Smooth muscle cell (in vitro differentiated cells): ENCODE measurements around the gene KCNJ15. TPM values are rescaled to one million over a fixed set of nuclear protein-coding genes. Genes with fewer than 3 reads are reported as not detected.

Experiments
- DNase-seq: peaks from one replicate; lab custom pipeline; 2025; ENCODE audit not compliant: unreplicated experiment; lab: John Stamatoyannopoulos, UW
- H2AFZ ChIP-seq: fragments of 200-600 bp; sonication (generic); 2 replicates; pipeline ENCODE4 v1.6.0; 2016; ENCODE audit warnings: antibody characterized with exemption, low read depth, mild to moderate bottlenecking
- H3F3A ChIP-seq: fragments of 200-600 bp; sonication (generic); 2 replicates; pipeline ENCODE4 v1.6.0; 2017; ENCODE audit warnings: antibody characterized with exemption, low read depth
- H3K27ac ChIP-seq: fragments of 200-600 bp; sonication (generic); 2 replicates; pipeline ENCODE4 v1.5.1; 2016; ENCODE audit warnings: low read depth, mild to moderate bottlenecking
- H3K27me3 ChIP-seq: fragments of 200-600 bp; sonication (generic); 2 replicates; pipeline ENCODE4 v1.6.1; 2016; ENCODE audit warnings: low read depth, mild to moderate bottlenecking
- H3K36me3 ChIP-seq: fragments of 200-600 bp; sonication (generic); 2 replicates; pipeline ENCODE4 v1.5.1; 2016; ENCODE audit warnings: low read depth
- H3K4me1 ChIP-seq: fragments of 200-600 bp; sonication (generic); 2 replicates; pipeline ENCODE4 v1.5.1; 2016; ENCODE audit warnings: low read depth
- H3K4me2 ChIP-seq: fragments of 200-600 bp; sonication (generic); 2 replicates; pipeline ENCODE4 v1.6.0; 2016; ENCODE audit warnings: mild to moderate bottlenecking
- H3K4me3 ChIP-seq: fragments of 200-600 bp; sonication (generic); 2 replicates; pipeline ENCODE4 v1.5.1; 2016; ENCODE audit warnings: mild to moderate bottlenecking
- H3K79me2 ChIP-seq: fragments of 200-600 bp; sonication (generic); 2 replicates; pipeline ENCODE4 v1.6.0; 2016; ENCODE audit warnings: low read depth, mild to moderate bottlenecking
- H3K9ac ChIP-seq: fragments of 200-600 bp; sonication (generic); 2 replicates; pipeline ENCODE4 v1.6.0; 2016; ENCODE audit warnings: low read depth
- H3K9me3 ChIP-seq: fragments of 200-600 bp; sonication (generic); replicated peaks from 2 replicates; pipeline ENCODE4 v1.5.1; 2016; ENCODE audit warnings: low read depth
- H4K20me1 ChIP-seq: fragments of 200-600 bp; sonication (generic); 2 replicates; pipeline ENCODE4 v1.6.0; 2016; ENCODE audit warnings: low read depth
- WGBS: methylation state at CpG from one replicate; pipeline ENCODE4 v1.1.7; 2016; ENCODE audit warnings: low lambda C conversion rate; 5-methylcytosine and 5-hydroxymethylcytosine counted together
- polyA plus RNA-seq: library from polyadenylated mRNA; unstranded; fragments of >200 nt; fragmentation: Nextera tagmentation; extraction: Ambion mirVana; gene quantifications from 2 replicates; pipeline ENCODE4 v1.2.1, GENCODE V29; 2016
- total RNA-seq: library from RNA; depleted of rRNA; stranded (reverse); fragments of >200 nt; gene quantifications from 2 replicates; pipeline ENCODE4 v1.2.3, GENCODE V29; 2014
- TF ChIP-seq, protein P1 (sequence below): fragments of 200-600 bp; sonication (generic); IDR thresholded peaks from 2 replicates; pipeline ENCODE4 v1.5.1; 2017; ENCODE audit warnings: borderline replicate concordance, mild to moderate bottlenecking, antibody characterized with exemption; ENCODE audit not compliant: insufficient read depth, poor library complexity, severe bottlenecking

Gene KCNJ15
- total and polyA plus RNA-seq, 2 experiments from 2014 or later = 4.2 to 21.9 TPM

DNA sequence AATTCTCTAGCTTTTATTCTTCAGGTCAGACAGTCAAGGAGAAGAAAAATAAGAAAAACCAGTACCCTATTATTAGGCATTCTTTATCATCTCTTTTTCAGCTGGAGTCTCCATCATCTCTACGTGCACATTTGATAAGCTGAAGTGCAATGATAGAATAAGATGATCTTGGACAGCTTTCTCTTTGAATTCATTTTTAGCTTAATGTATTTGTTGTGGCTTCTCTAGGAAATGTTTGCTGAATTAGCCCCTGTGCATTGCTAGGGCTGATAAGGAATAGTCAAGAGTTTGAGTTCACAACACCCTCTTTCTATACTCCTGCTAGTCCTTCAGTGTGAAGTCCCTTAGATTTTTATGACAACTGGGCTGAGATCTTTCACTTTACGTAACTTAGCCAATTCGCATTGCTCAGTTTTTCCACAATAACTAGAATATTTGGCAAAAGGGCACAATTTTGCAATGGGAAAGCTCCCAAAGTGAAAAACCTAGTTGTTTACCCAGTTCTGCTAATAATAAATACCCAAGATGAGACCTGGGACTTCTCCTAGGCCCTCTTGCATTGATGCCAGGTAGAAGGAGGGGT lies 7.0 kb upstream of the KCNJ15 start:
- H3K9ac ChIP-seq = no peak overlapping the region
- DNase-seq = no peak
- no peaks in the 10 kb centered on the region for H3K27me3 ChIP-seq
- WGBS = 88% methylated on average over 3 of the region's 3 CpGs
- no peaks in the 10 kb centered on the region for H3K36me3 ChIP-seq
- H3K4me3 ChIP-seq = no peak overlapping the region
- H3K27ac ChIP-seq = no peak overlapping the region
- TF ChIP-seq, protein P1, sequence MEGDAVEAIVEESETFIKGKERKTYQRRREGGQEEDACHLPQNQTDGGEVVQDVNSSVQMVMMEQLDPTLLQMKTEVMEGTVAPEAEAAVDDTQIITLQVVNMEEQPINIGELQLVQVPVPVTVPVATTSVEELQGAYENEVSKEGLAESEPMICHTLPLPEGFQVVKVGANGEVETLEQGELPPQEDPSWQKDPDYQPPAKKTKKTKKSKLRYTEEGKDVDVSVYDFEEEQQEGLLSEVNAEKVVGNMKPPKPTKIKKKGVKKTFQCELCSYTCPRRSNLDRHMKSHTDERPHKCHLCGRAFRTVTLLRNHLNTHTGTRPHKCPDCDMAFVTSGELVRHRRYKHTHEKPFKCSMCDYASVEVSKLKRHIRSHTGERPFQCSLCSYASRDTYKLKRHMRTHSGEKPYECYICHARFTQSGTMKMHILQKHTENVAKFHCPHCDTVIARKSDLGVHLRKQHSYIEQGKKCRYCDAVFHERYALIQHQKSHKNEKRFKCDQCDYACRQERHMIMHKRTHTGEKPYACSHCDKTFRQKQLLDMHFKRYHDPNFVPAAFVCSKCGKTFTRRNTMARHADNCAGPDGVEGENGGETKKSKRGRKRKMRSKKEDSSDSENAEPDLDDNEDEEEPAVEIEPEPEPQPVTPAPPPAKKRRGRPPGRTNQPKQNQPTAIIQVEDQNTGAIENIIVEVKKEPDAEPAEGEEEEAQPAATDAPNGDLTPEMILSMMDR = no peak
- no peaks in the 10 kb centered on the region for H4K20me1 ChIP-seq
- H2AFZ ChIP-seq = no peak overlapping the region
- H3K9me3 ChIP-seq = no peaks in the 10 kb centered on the region
- peaks cover 7% of the 10 kb centered on the region for H3K4me1 ChIP-seq
- no peaks in the 10 kb centered on the region for H3K79me2 ChIP-seq
- no peak overlapping the region for H3K4me2 ChIP-seq
- no peaks in the 10 kb centered on the region for H3F3A ChIP-seq

DNA sequence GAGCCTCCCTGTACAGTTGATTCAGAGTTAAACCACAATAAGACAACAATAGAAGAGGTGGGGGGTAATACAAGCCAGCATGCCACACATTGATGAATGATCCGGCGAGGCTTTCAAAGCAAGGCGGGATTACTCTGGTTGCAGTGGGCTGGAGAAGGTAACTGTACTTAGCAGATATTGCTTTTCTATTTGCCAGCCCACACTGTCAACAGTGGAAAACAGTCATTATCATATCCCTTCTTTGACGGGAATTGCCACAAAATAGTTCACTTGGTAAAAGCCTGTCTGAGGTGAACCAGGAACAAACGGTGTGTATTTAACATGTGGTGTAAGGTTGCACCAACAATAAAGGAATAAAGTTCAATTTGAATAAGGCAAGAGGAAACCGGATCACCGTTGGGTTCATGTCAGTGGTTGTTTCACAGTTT lies 5.8 kb upstream of the KCNJ15 start:
- DNase-seq = no peak
- Histone ChIP-seq H3K79me2 (no peaks in the 10 kb centered on the region), H3F3A (no peaks in the 10 kb centered on the region), H3K9ac (no peak overlapping the region), H3K4me3 (no peak overlapping the region), H4K20me1 (no peaks in the 10 kb centered on the region), H3K27me3 (no peaks in the 10 kb centered on the region), H3K36me3 (no peaks in the 10 kb centered on the region), H3K4me2 (no peak overlapping the region), H3K27ac (no peak overlapping the region), H2AFZ (no peak overlapping the region), H3K9me3 (no peaks in the 10 kb centered on the region), H3K4me1 (no peaks in the 10 kb centered on the region)
- 93% methylated on average over 7 of the region's 7 CpGs for WGBS
- TF ChIP-seq, protein P1 = no peak

DNA sequence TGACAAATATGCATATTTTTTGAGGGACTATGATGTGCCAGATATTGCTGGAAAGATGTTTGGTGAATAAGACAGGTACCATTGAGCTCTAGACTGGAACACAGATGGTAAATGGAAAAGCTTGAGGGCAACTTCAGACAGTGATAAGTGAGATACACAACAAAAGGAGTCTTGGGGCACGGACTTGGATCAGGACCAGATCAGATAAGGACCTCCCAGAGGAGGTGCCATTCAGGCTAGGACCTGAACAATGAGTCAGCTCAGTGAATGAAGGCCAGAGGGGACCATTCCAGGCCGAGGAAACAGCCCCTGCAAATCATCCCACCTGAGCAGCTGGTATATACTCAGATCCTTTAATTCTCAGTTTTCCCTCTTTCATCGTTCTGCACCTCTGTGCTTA lies 1.8 kb upstream of the KCNJ15 start:
- H3K4me2 ChIP-seq = no peak overlapping the region
- TF ChIP-seq, protein P1 = no peak
- no peak overlapping the region for H2AFZ ChIP-seq
- H3K36me3 ChIP-seq = no peaks in the 10 kb centered on the region
- H3K4me1 ChIP-seq = peaks cover 5% of the 10 kb centered on the region
- peaks cover 3% of the 10 kb centered on the region for H3F3A ChIP-seq
- no peaks in the 10 kb centered on the region for H3K79me2 ChIP-seq
- no peak for DNase-seq
- H4K20me1 ChIP-seq = no peaks in the 10 kb centered on the region
- no peak overlapping the region for H3K4me3 ChIP-seq
- H3K9ac ChIP-seq = no peak overlapping the region
- 82% methylated on average over 3 of the region's 3 CpGs for WGBS
- no peaks in the 10 kb centered on the region for H3K27me3 ChIP-seq
- H3K27ac ChIP-seq = no peak overlapping the region
- H3K9me3 ChIP-seq = no peaks in the 10 kb centered on the region

DNA sequence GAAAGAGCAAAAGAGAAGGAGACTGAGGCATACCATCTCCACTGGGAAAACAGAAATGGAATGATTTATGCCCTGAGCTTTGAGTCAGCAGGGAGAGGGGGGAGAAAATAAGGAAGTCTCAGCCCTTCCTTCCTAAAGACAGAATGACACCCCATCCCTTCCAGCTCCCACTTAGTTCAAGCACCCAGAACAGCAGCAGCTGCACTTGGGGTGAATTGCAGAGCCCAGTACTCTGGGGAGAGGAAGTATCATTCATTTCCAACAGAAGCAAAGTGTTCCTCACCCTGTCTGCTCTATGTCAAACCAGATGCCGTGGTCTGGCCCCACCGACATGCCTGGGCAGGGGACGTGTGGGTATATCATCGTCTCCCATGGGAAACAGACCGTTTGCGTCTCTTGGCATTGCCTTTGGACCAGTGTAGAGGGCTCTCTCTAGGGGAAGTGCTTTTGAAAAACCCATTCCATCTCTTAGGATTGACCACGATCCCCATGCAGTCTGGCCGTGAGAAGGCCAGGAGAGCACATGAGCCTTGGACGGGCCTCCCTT lies 1.1 kb upstream of the KCNJ15 start:
- TF ChIP-seq, protein P1 = no peak
- Histone ChIP-seq H3K9me3 (no peaks in the 10 kb centered on the region), H3K79me2 (no peaks in the 10 kb centered on the region), H3K4me1 (peaks cover 5% of the 10 kb centered on the region), H4K20me1 (no peaks in the 10 kb centered on the region), H3K9ac (no peak overlapping the region), H3K4me3 (no peak overlapping the region), H3K4me2 (no peak overlapping the region), H3F3A (peaks cover 3% of the 10 kb centered on the region), H3K27me3 (no peaks in the 10 kb centered on the region), H3K36me3 (no peaks in the 10 kb centered on the region), H2AFZ (no peak overlapping the region), H3K27ac (no peak overlapping the region)
- 88% methylated on average over 9 of the region's 9 CpGs for WGBS
- DNase-seq = no peak
